ENCODE data around the gene OR6N2.

Gene OR6N2

GRCh38 chr1:158781104-158781503 is at the start of gene OR6N2:
Gene OR6N2, minus strand, starts transcription at chr1:158781204. Its CDS starts 3,569 bp downstream, at chr1:158777635.
- DNase-seq, result no peak

GRCh38 chr1:158830074-158830677 is 49.2 kb upstream of the OR6N2 start:
- no peak for DNase-seq

GRCh38 chr1:158821723-158822122 is 40.7 kb upstream of the OR6N2 start:
- DNase-seq, result no peak

GRCh38 chr1:158819461-158820443 is 38.7 kb upstream of the OR6N2 start:
- no peak for DNase-seq

GRCh38 chr1:158818975-158819431 is 38.0 kb upstream of the OR6N2 start:
- DNase-seq, result no peak

- DNase-seq, result no peak
These were observed 37.6 kb upstream of the OR6N2 start for GRCh38 chr1:158818560-158818959.

GRCh38 chr1:158814970-158815369 is 34.0 kb upstream of the OR6N2 start:
- no peak for DNase-seq

GRCh38 chr1:158813164-158813563 is 32.2 kb upstream of the OR6N2 start:
- no peak for DNase-seq

- DNase-seq, result no peak
These were observed 31.3 kb upstream of the OR6N2 start for GRCh38 chr1:158812336-158812735.

- no peak for DNase-seq
These were observed 29.3 kb upstream of the OR6N2 start for GRCh38 chr1:158810311-158810710.

- DNase-seq, result no peak
These were observed 28.9 kb upstream of the OR6N2 start for GRCh38 chr1:158809862-158810261.

- DNase-seq, result no peak
These were observed 28.3 kb upstream of the OR6N2 start for GRCh38 chr1:158809256-158809655.

- no peak for DNase-seq
These were observed 26.0 kb upstream of the OR6N2 start for GRCh38 chr1:158806916-158807536.

- no peak for DNase-seq
These were observed 22.7 kb upstream of the OR6N2 start for GRCh38 chr1:158803678-158804077.

- DNase-seq, result no peak
These were observed 20.4 kb upstream of the OR6N2 start for GRCh38 chr1:158801396-158801795.

GRCh38 chr1:158800526-158800925 is 19.5 kb upstream of the OR6N2 start:
- DNase-seq, result no peak

- no peak for DNase-seq
These were observed 18.7 kb upstream of the OR6N2 start for GRCh38 chr1:158799689-158800088.

- no peak for DNase-seq
These were observed 17.5 kb upstream of the OR6N2 start for GRCh38 chr1:158798531-158798930.

GRCh38 chr1:158794247-158794646 is 13.2 kb upstream of the OR6N2 start:
- DNase-seq, result no peak

- no peak for DNase-seq
These were observed 12.6 kb upstream of the OR6N2 start for GRCh38 chr1:158793604-158794003.

- no peak for DNase-seq
These were observed 8.8 kb downstream of the OR6N2 start, which contains the start of gene OR6N1 for GRCh38 chr1:158771950-158772866. Gene OR6N1, minus strand, starts transcription at chr1:158772195. Its CDS starts 5,513 bp downstream, at chr1:158766682.

- DNase-seq, result no peak
These were observed 26.6 kb downstream of the OR6N2 start, which contains the start of gene OR6K6 for GRCh38 chr1:158754420-158754819. Gene OR6K6, plus strand, starts transcription at chr1:158754720. Its CDS starts 168 bp downstream, at chr1:158754888.

Measured in activated CD4-positive, alpha-beta T cell treated with anti-CD3 and anti-CD28 coated beads for 1 hour (primary cell).